ENCODE data around the gene AGAP5.
"Not testable (repeated sequence)": the region's sequence is repeated elsewhere in the genome, so short reads cannot be mapped to it uniquely, and the experiment has no call there.

DNA sequence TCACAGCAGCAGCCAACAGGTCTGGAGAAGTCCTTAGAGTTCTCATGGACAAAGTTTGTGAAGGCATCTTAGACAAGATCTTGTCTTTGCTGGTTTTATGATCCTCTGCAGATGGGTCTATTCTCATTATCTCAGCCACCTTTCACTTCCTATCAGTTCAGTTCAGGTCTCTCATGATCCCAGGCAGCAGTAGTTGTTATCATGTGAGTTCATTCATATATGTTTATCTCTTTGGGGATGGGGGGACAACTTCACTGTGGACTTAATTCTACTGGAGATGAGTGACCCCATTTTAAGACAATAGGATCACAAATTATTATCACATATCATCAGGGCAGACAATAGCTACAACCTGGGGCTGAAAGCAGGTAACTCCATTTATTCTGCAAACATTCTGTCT lies 6.0 kb upstream of the AGAP5 start:
- TF ChIP-seq, protein P1, sequence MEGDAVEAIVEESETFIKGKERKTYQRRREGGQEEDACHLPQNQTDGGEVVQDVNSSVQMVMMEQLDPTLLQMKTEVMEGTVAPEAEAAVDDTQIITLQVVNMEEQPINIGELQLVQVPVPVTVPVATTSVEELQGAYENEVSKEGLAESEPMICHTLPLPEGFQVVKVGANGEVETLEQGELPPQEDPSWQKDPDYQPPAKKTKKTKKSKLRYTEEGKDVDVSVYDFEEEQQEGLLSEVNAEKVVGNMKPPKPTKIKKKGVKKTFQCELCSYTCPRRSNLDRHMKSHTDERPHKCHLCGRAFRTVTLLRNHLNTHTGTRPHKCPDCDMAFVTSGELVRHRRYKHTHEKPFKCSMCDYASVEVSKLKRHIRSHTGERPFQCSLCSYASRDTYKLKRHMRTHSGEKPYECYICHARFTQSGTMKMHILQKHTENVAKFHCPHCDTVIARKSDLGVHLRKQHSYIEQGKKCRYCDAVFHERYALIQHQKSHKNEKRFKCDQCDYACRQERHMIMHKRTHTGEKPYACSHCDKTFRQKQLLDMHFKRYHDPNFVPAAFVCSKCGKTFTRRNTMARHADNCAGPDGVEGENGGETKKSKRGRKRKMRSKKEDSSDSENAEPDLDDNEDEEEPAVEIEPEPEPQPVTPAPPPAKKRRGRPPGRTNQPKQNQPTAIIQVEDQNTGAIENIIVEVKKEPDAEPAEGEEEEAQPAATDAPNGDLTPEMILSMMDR (IDR thresholded peaks at IDR 0.05) = not testable (repeated sequence)
- TF ChIP-seq POLR2AphosphoS5 (IDR thresholded peaks at IDR 0.05; ENCODE audit: low read depth, low read length); SIN3A (IDR thresholded peaks at IDR 0.05; ENCODE audit: borderline replicate concordance, insufficient read depth, low read depth, low read length): not testable (repeated sequence)

Data from Panc1 (cell line).